Peyer's patch (tissue), 4 donors: ENCODE data around the gene TNNT3. TPM values are rescaled to one million over a fixed set of nuclear protein-coding genes. Genes with fewer than 3 reads are reported as not detected.

Experiments used
- DNase-seq, 3 donors: peaks; one replicate each; pipeline ENCODE4 v3.0.0-alpha.2; 2017 to 2019
- H3K27ac ChIP-seq, 4 donors: fragments of 200-600 bp; sonication (generic); one replicate each; pipeline ENCODE4 v1.5.1; 2016 to 2019
- H3K27me3 ChIP-seq, 2 donors: fragments of 200-600 bp; sonication (generic); one replicate each; pipeline ENCODE4 v1.5.1; 2019
- H3K36me3 ChIP-seq, 3 donors: fragments of 200-600 bp; sonication (generic); one replicate each; pipeline ENCODE4 v1.5.1; 2016 to 2019
- H3K4me1 ChIP-seq, 4 donors: fragments of 200-600 bp; sonication (generic); one replicate each; pipeline ENCODE4 v1.5.1; 2016 to 2019
- H3K4me3 ChIP-seq, 4 donors: fragments of 200-600 bp; sonication (generic); 1 replicate in 3 of 4; 2 replicates in 1 of 4; pipeline ENCODE4 v1.5.1; 2016 to 2019; ENCODE audit warnings: mild to moderate bottlenecking in 1 of 4
- H3K9me3 ChIP-seq, 4 donors: fragments of 200-600 bp; sonication (generic); one replicate each; pipeline ENCODE4 v1.5.1; 2016 to 2019; ENCODE audit warnings: mild to moderate bottlenecking in 1 of 4
- CTCF ChIP-seq, 6 experiments: fragments of 450-650 bp in 4 of 6; fragments of 200-600 bp in 2 of 6; sonication (generic) in 1 of 6; IDR thresholded peaks; one replicate each; pipeline ENCODE4 v1.5.1; 2017 to 2019; ENCODE audit warnings: antibody characterized with exemption in 6 of 6, mild to moderate bottlenecking in 3 of 6, moderate library complexity in 1 of 6
- POLR2A ChIP-seq, 2 donors: fragments of 450-650 bp; IDR thresholded peaks; one replicate each; pipeline ENCODE4 v1.5.1; 2017; ENCODE audit warnings: antibody characterized with exemption in 2 of 2, mild to moderate bottlenecking in 2 of 2, moderate library complexity in 2 of 2
- total RNA-seq, 4 donors: library from RNA; depleted of rRNA; stranded (reverse); fragments of >200 nt; gene quantifications; one replicate each; pipeline ENCODE4 v1.1.0, GENCODE V29; 2016

The TNNT3 gene
- total RNA-seq, 4 donors from 2014 or later = 14.0 TPM; not detected in 3

GRCh38 chr11:1918436-1919315, 827 bp upstream of the TNNT3 start:
- H3K4me1 ChIP-seq = peaks cover 0 to 9% (median 0%) of the 10 kb centered on the region in 4 donors
- TF ChIP-seq CTCF (IDR thresholded peaks at IDR 0.05) (peak in 2 of 6 experiments; percentile 21 to 27), POLR2A (IDR thresholded peaks at IDR 0.05) (no peak)
- no peaks in the 10 kb centered on the region for H3K36me3 ChIP-seq
- H3K27ac ChIP-seq = no peak overlapping the region
- DNase-seq = peak in 1 of 3 donors; percentile 47
- H3K9me3 ChIP-seq = no peaks in the 10 kb centered on the region
- no peaks in the 10 kb centered on the region for H3K27me3 ChIP-seq
- no peak overlapping the region for H3K4me3 ChIP-seq

- Histone ChIP-seq H3K36me3 (no peaks in the 10 kb centered on the region), H3K9me3 (no peaks in the 10 kb centered on the region), H3K4me3 (no peak overlapping the region), H3K27ac (no peak overlapping the region), H3K27me3 (no peaks in the 10 kb centered on the region), H3K4me1 (peaks cover 0 to 9% (median 0%) of the 10 kb centered on the region in 4 donors)
- TF ChIP-seq POLR2A (IDR thresholded peaks at IDR 0.05) (no peak), CTCF (IDR thresholded peaks at IDR 0.05) (no peak)
- DNase-seq = no peak
Measured at GRCh38 chr11:1920128-1920908, 815 bp downstream of the TNNT3 start.

GRCh38 chr11:1920909-1921573, 1.5 kb downstream of the TNNT3 start:
- no peak overlapping the region for H3K27ac ChIP-seq
- H3K4me3 ChIP-seq = no peak overlapping the region
- H3K9me3 ChIP-seq = no peaks in the 10 kb centered on the region
- no peaks in the 10 kb centered on the region for H3K36me3 ChIP-seq
- H3K27me3 ChIP-seq = no peaks in the 10 kb centered on the region
- H3K4me1 ChIP-seq = peaks cover 0 to 9% (median 0%) of the 10 kb centered on the region in 4 donors
- peak in 1 of 3 donors; percentile 42 for DNase-seq
- TF ChIP-seq CTCF (IDR thresholded peaks at IDR 0.05) = no peak
- no peak for TF ChIP-seq POLR2A (IDR thresholded peaks at IDR 0.05)

- H3K27me3 ChIP-seq = no peaks in the 10 kb centered on the region
- H3K4me1 ChIP-seq = peaks cover 0 to 5% (median 0%) of the 10 kb centered on the region in 4 donors
- H3K27ac ChIP-seq = no peak overlapping the region
- no peaks in the 10 kb centered on the region for H3K36me3 ChIP-seq
- no peak for TF ChIP-seq CTCF (IDR thresholded peaks at IDR 0.05)
- no peak for TF ChIP-seq POLR2A (IDR thresholded peaks at IDR 0.05)
- H3K4me3 ChIP-seq = no peak overlapping the region
- no peaks in the 10 kb centered on the region for H3K9me3 ChIP-seq
- DNase-seq = peak in 1 of 3 donors; percentile 43
Measured at GRCh38 chr11:1921574-1922141, 2.2 kb downstream of the TNNT3 start.

GRCh38 chr11:1922481-1923081, 3.1 kb downstream of the TNNT3 start:
- peaks cover 0 to 5% (median 0%) of the 10 kb centered on the region in 4 donors for H3K4me1 ChIP-seq
- no peak overlapping the region for H3K27ac ChIP-seq
- H3K4me3 ChIP-seq = no peak overlapping the region
- no peaks in the 10 kb centered on the region for H3K36me3 ChIP-seq
- H3K9me3 ChIP-seq = no peaks in the 10 kb centered on the region
- no peaks in the 10 kb centered on the region for H3K27me3 ChIP-seq
- no peak for TF ChIP-seq POLR2A (IDR thresholded peaks at IDR 0.05)
- no peak for TF ChIP-seq CTCF (IDR thresholded peaks at IDR 0.05)
- no peak for DNase-seq
